ENCODE results near the gene GALNT10.
"Not testable (repeated sequence)": the region's sequence is repeated elsewhere in the genome, so short reads cannot be mapped to it uniquely, and the experiment has no call there.

Gene GALNT10

DNA sequence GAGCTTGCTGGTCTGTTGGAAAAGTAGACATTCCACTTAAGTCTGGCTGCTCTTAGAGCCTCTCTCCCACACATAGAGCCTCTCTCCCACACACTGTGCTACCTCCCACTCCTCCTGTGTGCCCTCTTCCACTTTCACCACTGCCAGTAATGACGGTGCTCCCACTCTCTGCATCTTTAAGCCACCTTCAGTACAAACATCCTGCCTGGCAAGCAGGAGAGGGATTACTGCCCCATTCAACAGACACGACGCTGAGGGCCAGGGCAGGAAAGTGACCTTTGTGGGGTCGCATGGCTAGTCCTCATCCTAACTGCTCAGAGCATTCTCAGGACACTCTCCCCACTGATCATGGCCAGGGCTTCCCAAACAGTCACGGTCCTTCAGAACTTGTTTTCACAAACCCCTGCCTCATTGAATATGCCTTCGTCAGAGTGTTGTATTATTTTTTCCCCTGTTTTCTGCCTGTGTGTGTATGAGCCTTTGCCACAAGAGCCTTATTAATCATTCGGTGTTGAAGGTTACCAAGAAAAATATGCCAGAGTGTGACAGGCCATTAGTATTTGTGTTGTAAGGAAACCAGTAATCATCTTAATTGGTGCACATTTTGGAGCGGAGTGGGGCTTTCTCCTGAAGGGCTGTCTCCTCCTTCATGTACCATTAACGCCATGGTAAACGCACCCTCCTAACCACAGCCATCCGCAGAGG is 168.1 kb downstream of the GALNT10 start:
- Histone ChIP-seq H4K5ac (ENCODE audit: low read length) (no peak overlapping the region), H2BK5ac (ENCODE audit: low read length) (peak overlapping the region; percentile 68), H2BK120ac (ENCODE audit: low read depth, low read length) (no peak overlapping the region), H3K4ac (ENCODE audit: low read depth, low read length) (no peak overlapping the region), H4K8ac (ENCODE audit: low read depth, low read length) (no peak overlapping the region), H3K9ac (ENCODE audit: low read length) (peak overlapping the region; percentile 10), H3K23ac (ENCODE audit: low read length) (no peak overlapping the region), H3K56ac (ENCODE audit: low read length) (peak overlapping the region; percentile 74), H3K79me2 (ENCODE audit: control insufficient read depth, insufficient read depth, low read length) (no peaks in the 10 kb centered on the region), H2AK5ac (ENCODE audit: low read length) (peak overlapping the region; percentile 65), H3K79me1 (ENCODE audit: low read length) (no peaks in the 10 kb centered on the region), H3K36me3 (ENCODE audit: control insufficient read depth, insufficient read depth, low read length) (no peaks in the 10 kb centered on the region), H3K4me1 (ENCODE audit: control insufficient read depth, low read depth, low read length) (peaks cover 22% of the 10 kb centered on the region), H3K4me2 (ENCODE audit: low read length) (no peak overlapping the region), H3K27me3 (ENCODE audit: insufficient read depth, low read length, poor library complexity) (no peaks in the 10 kb centered on the region), H3K18ac (ENCODE audit: low read length) (no peak overlapping the region), H3K4me3 (ENCODE audit: low read length) (no peak overlapping the region), H2BK15ac (replicated peaks; ENCODE audit: low read depth) (no peak overlapping the region), H3K27ac (ENCODE audit: low read depth, low read length) (no peak overlapping the region)
- no CpG with 5 or more reads among the region's 11 CpGs for WGBS (ENCODE audit: extremely low coverage, insufficient coverage, low lambda C conversion rate)
- no peak for DNase-seq

DNA sequence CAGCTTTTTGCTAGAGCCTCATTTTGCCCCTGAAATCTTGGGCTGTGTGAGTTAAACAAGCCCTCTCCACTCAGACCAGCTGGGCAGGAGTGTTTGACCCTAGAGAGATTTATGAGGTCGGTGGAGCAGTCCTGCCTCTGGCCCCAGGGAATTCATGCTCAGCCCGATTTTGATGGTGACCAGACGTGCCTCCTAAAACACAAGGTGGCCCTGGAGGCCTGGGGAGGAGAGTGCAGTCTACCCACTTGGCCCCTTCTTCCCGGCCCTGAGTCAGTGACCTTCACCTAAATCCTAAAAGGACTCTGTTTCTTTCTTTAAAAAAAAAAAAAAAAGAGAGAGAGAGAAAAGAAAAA is 168.7 kb downstream of the GALNT10 start:
- H3K18ac ChIP-seq (ENCODE audit: low read length) = peak overlapping the region; percentile 25
- no peak overlapping the region for H3K23ac ChIP-seq (ENCODE audit: low read length)
- DNase-seq = no peak
- H3K4me1 ChIP-seq (ENCODE audit: control insufficient read depth, low read depth, low read length) = peaks cover 22% of the 10 kb centered on the region
- H3K79me2 ChIP-seq (ENCODE audit: control insufficient read depth, insufficient read depth, low read length) = no peaks in the 10 kb centered on the region
- H3K4ac ChIP-seq (ENCODE audit: low read depth, low read length) = no peak overlapping the region
- no peak overlapping the region for H3K4me3 ChIP-seq (ENCODE audit: low read length)
- no peak overlapping the region for H3K27ac ChIP-seq (ENCODE audit: low read depth, low read length)
- H3K9ac ChIP-seq (ENCODE audit: low read length) = no peak overlapping the region
- H4K8ac ChIP-seq (ENCODE audit: low read depth, low read length) = no peak overlapping the region
- no peak overlapping the region for H2BK120ac ChIP-seq (ENCODE audit: low read depth, low read length)
- no CpG with 5 or more reads among the region's 4 CpGs for WGBS (ENCODE audit: extremely low coverage, insufficient coverage, low lambda C conversion rate)
- no peaks in the 10 kb centered on the region for H3K27me3 ChIP-seq (ENCODE audit: insufficient read depth, low read length, poor library complexity)
- no peaks in the 10 kb centered on the region for H3K36me3 ChIP-seq (ENCODE audit: control insufficient read depth, insufficient read depth, low read length)
- no peak overlapping the region for H3K56ac ChIP-seq (ENCODE audit: low read length)
- H3K79me1 ChIP-seq (ENCODE audit: low read length) = no peaks in the 10 kb centered on the region
- H3K4me2 ChIP-seq (ENCODE audit: low read length) = no peak overlapping the region
- no peak overlapping the region for H2BK5ac ChIP-seq (ENCODE audit: low read length)
- H2BK15ac ChIP-seq (replicated peaks; ENCODE audit: low read depth) = no peak overlapping the region
- no peak overlapping the region for H2AK5ac ChIP-seq (ENCODE audit: low read length)
- H4K5ac ChIP-seq (ENCODE audit: low read length) = no peak overlapping the region

GRCh38 chr5:154360241-154360640 is 169.7 kb downstream of the GALNT10 start:
- WGBS (ENCODE audit: extremely low coverage, insufficient coverage, low lambda C conversion rate) = no CpG with 5 or more reads among the region's 7 CpGs

DNA sequence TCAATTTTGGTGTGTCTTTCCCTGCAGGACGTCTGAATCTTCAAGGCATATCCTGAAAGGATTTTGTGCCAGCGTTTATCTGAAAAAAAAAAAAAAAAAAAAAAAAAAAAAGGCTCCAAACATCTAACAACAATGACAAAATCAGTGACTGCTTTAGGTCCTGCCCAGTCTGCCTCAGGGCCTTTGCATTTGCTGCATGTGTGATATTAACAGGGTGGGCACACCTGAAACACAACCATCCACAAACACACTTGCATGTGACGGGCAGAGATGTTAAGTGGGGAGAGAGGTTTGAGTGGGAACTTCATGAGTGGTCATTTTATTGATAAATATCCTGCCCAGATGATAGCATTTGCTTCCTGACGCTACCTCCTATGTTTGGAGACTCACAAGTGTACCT is 172.9 kb downstream of the GALNT10 start:
- Histone ChIP-seq H3K79me2 (ENCODE audit: control insufficient read depth, insufficient read depth, low read length) (no peaks in the 10 kb centered on the region), H3K4me3 (ENCODE audit: low read length) (no peak overlapping the region), H3K27me3 (ENCODE audit: insufficient read depth, low read length, poor library complexity) (no peaks in the 10 kb centered on the region), H4K8ac (ENCODE audit: low read depth, low read length) (no peak overlapping the region), H3K36me3 (ENCODE audit: control insufficient read depth, insufficient read depth, low read length) (no peaks in the 10 kb centered on the region), H3K18ac (ENCODE audit: low read length) (no peak overlapping the region), H3K56ac (ENCODE audit: low read length) (no peak overlapping the region), H2AK5ac (ENCODE audit: low read length) (no peak overlapping the region), H3K4ac (ENCODE audit: low read depth, low read length) (no peak overlapping the region), H2BK5ac (ENCODE audit: low read length) (no peak overlapping the region), H2BK15ac (replicated peaks; ENCODE audit: low read depth) (no peak overlapping the region), H3K9ac (ENCODE audit: low read length) (no peak overlapping the region), H2BK120ac (ENCODE audit: low read depth, low read length) (no peak overlapping the region), H3K4me1 (ENCODE audit: control insufficient read depth, low read depth, low read length) (peaks cover 12% of the 10 kb centered on the region), H3K4me2 (ENCODE audit: low read length) (no peak overlapping the region), H4K5ac (ENCODE audit: low read length) (no peak overlapping the region), H3K79me1 (ENCODE audit: low read length) (no peaks in the 10 kb centered on the region), H3K23ac (ENCODE audit: low read length) (no peak overlapping the region), H3K27ac (ENCODE audit: low read depth, low read length) (no peak overlapping the region)
- DNase-seq = no peak
- WGBS (ENCODE audit: extremely low coverage, insufficient coverage, low lambda C conversion rate) = no CpG with 5 or more reads among the region's 4 CpGs

More at GRCh38 chr5:154360241-154360640, 169.7 kb downstream of the GALNT10 start:
- H3K18ac ChIP-seq (ENCODE audit: low read length); H3K4me3 ChIP-seq (ENCODE audit: low read length); H2BK120ac ChIP-seq (ENCODE audit: low read depth, low read length); H3K79me1 ChIP-seq (ENCODE audit: low read length); H3K23ac ChIP-seq (ENCODE audit: low read length); H3K27ac ChIP-seq (ENCODE audit: low read depth, low read length); H2AK5ac ChIP-seq (ENCODE audit: low read length); H4K5ac ChIP-seq (ENCODE audit: low read length); H2BK15ac ChIP-seq (replicated peaks; ENCODE audit: low read depth); H3K9ac ChIP-seq (ENCODE audit: low read length); H3K79me2 ChIP-seq (ENCODE audit: control insufficient read depth, insufficient read depth, low read length); H3K4me2 ChIP-seq (ENCODE audit: low read length); H4K8ac ChIP-seq (ENCODE audit: low read depth, low read length); DNase-seq; H2BK5ac ChIP-seq (ENCODE audit: low read length); H3K27me3 ChIP-seq (ENCODE audit: insufficient read depth, low read length, poor library complexity); H3K36me3 ChIP-seq (ENCODE audit: control insufficient read depth, insufficient read depth, low read length); H3K4ac ChIP-seq (ENCODE audit: low read depth, low read length); H3K56ac ChIP-seq (ENCODE audit: low read length): not testable (repeated sequence)
- peaks cover 20% of the 10 kb centered on the region for H3K4me1 ChIP-seq (ENCODE audit: control insufficient read depth, low read depth, low read length)

- WGBS (ENCODE audit: extremely low coverage, insufficient coverage, low lambda C conversion rate) = no CpG with 5 or more reads among the region's 2 CpGs
- Histone ChIP-seq H3K79me2 (ENCODE audit: control insufficient read depth, insufficient read depth, low read length) (no peaks in the 10 kb centered on the region), H4K8ac (ENCODE audit: low read depth, low read length) (no peak overlapping the region), H3K4ac (ENCODE audit: low read depth, low read length) (no peak overlapping the region), H3K18ac (ENCODE audit: low read length) (no peak overlapping the region), H3K27me3 (ENCODE audit: insufficient read depth, low read length, poor library complexity) (no peaks in the 10 kb centered on the region), H3K4me1 (ENCODE audit: control insufficient read depth, low read depth, low read length) (peaks cover 8% of the 10 kb centered on the region), H3K56ac (ENCODE audit: low read length) (no peak overlapping the region), H3K9ac (ENCODE audit: low read length) (no peak overlapping the region), H2BK120ac (ENCODE audit: low read depth, low read length) (no peak overlapping the region), H4K5ac (ENCODE audit: low read length) (no peak overlapping the region), H2BK5ac (ENCODE audit: low read length) (no peak overlapping the region), H2AK5ac (ENCODE audit: low read length) (no peak overlapping the region), H2BK15ac (replicated peaks; ENCODE audit: low read depth) (no peak overlapping the region), H3K27ac (ENCODE audit: low read depth, low read length) (no peak overlapping the region), H3K4me3 (ENCODE audit: low read length) (no peak overlapping the region), H3K4me2 (ENCODE audit: low read length) (no peak overlapping the region), H3K23ac (ENCODE audit: low read length) (no peak overlapping the region), H3K36me3 (ENCODE audit: control insufficient read depth, insufficient read depth, low read length) (no peaks in the 10 kb centered on the region), H3K79me1 (ENCODE audit: low read length) (no peaks in the 10 kb centered on the region)
- DNase-seq = no peak
Measured at GRCh38 chr5:154364771-154365170, 174.2 kb downstream of the GALNT10 start.

DNA sequence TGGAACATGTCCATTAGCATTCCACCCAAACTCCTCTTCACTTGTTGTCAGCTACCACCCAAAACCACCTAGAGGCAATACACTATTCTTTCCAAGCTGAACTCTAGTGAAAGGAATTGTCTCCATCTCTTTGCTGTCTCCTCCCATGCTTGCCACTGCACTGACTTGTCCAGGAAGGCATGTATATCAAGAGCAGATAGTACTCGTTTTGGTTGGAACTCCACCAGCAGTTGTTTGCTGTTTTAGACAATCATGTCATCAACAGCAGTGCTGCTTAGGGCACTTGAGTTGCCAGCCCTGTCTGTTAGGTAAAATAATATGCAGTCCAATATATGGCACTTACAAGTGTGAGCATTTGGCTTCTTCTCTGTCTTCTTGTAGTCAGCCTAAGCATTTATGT is 175.3 kb downstream of the GALNT10 start:
- Histone ChIP-seq H3K4me1 (ENCODE audit: control insufficient read depth, low read depth, low read length) (peaks cover 16% of the 10 kb centered on the region), H3K27ac (ENCODE audit: low read depth, low read length) (no peak overlapping the region), H3K9ac (ENCODE audit: low read length) (no peak overlapping the region), H4K8ac (ENCODE audit: low read depth, low read length) (no peak overlapping the region), H4K5ac (ENCODE audit: low read length) (no peak overlapping the region), H3K36me3 (ENCODE audit: control insufficient read depth, insufficient read depth, low read length) (no peaks in the 10 kb centered on the region), H3K79me1 (ENCODE audit: low read length) (no peaks in the 10 kb centered on the region), H3K27me3 (ENCODE audit: insufficient read depth, low read length, poor library complexity) (no peaks in the 10 kb centered on the region), H3K23ac (ENCODE audit: low read length) (no peak overlapping the region), H3K56ac (ENCODE audit: low read length) (no peak overlapping the region), H2BK15ac (replicated peaks; ENCODE audit: low read depth) (no peak overlapping the region), H3K4me2 (ENCODE audit: low read length) (no peak overlapping the region), H2BK120ac (ENCODE audit: low read depth, low read length) (no peak overlapping the region), H3K4me3 (ENCODE audit: low read length) (no peak overlapping the region), H2AK5ac (ENCODE audit: low read length) (no peak overlapping the region), H3K4ac (ENCODE audit: low read depth, low read length) (no peak overlapping the region), H3K79me2 (ENCODE audit: control insufficient read depth, insufficient read depth, low read length) (no peaks in the 10 kb centered on the region), H3K18ac (ENCODE audit: low read length) (no peak overlapping the region), H2BK5ac (ENCODE audit: low read length) (peak overlapping the region; percentile 66)
- DNase-seq = no peak
- WGBS (ENCODE audit: extremely low coverage, insufficient coverage, low lambda C conversion rate) = no CpG with 5 or more reads among the region's 1 CpG

All from mesendoderm (in vitro differentiated cells).